NCI-H2227 treated with DMSO at 0.1 percent for 48 hours (cell line): ENCODE measurements around the gene CACNA2D3.

Source experiments
- DNase-seq: peaks from one replicate; lab custom pipeline; 2025; lab: John Stamatoyannopoulos, UW

The CACNA2D3 gene

GRCh38 chr3:54274607-54275006 is 152.3 kb downstream of the CACNA2D3 start:
- DNase-seq = no peak

- DNase-seq = no peak
These were observed 156.7 kb downstream of the CACNA2D3 start for GRCh38 chr3:54279005-54279583.

DNA sequence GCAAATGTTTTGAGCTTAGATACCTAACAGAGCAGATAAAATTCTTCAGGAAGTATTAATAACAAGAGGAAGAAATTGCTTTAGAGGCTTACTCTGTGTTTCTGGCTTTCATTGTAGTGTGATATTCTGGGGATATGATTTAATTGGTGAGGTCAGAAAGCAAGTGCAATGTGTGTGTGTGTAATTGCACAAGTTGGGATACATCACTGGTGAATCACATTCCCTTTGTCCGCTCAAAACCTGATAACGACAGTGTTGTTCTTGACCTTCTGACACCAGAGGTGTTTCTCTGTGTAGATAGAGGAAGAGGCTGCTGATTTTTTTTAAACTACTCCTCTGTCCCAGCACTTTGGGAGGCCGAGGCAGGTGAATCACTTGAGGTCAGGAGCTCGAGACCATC is 161.1 kb downstream of the CACNA2D3 start:
- no peak for DNase-seq

GRCh38 chr3:54294214-54294613 is 171.9 kb downstream of the CACNA2D3 start:
- DNase-seq = no peak

- DNase-seq = peak; percentile 52
These were observed 174.2 kb downstream of the CACNA2D3 start for GRCh38 chr3:54296531-54296930.

DNA sequence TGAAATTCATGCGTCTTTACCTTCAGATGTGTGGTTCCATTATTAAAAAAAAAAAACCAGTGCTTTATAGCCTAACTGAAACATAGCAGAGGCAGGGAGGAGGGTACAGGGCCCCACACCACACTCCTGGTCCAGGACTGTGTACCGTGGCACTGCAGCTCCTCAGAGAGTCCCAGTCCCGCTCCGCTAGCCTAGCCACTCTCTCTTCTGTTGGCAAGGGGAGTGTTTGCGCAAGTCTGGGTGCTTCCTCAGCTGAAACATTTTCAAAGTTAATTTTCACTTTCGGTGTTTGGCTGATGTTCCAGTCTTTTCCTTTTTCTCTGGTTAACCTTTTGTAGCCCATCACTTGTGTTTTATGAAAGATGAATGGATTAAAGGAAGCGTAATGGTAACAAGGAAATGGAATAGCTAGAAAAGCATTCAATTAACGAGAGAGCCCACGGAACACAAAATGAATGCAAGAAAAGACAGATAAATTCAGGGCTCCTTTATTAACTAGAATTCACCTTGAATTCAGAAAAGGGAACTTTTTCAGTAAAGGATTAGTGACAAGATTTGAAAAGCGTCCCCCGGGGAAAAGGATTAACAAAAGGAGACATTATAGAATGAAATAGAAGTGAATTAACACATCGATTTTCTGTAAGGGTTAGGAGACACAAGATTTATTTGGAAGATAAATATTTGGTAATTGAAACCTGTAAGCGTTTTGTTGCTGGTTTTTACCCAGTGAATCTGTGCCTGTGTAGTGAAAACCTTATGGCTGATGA is 177.0 kb downstream of the CACNA2D3 start:
- no peak for DNase-seq

DNA sequence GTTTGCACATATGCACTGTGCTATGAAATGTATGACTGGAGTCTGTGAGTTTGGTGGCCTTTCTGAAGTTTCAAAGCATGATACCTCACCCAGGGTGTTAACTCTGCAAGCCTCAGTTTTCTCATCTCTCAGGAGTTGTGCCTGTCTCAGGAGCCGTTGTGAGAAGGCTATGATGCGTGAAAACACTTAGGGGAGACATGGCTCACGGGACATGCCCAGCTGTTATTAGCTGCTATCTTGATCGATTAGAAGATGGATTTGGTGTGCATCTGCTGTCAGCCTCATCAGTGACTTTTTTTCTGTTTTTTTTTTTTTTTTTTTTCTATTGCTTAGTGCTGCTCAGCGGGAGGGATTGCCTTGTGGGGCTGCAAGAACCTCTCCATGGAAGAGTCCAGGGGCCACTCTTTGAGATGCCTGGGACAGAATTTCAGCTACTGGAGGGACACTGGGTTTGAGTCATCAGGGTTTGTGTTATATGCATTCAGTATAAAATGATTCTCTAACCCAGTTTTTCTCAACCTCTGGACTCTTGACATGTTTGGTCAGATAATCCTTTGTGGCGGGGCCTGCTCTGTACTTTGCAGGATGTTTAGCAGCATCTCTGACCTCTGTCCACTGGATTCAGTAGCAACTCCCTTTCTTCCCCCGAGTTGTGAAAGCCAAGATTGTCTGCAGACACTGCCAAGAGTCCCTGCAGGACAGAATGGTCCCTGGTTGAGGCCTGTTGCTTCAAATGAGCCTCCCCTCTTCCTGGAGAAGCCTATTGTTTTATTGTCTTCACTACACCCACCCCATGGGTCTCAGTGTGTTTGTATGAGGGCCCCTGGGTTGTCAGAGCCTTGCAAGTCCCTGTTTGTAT is 181.4 kb downstream of the CACNA2D3 start:
- no peak for DNase-seq

DNA sequence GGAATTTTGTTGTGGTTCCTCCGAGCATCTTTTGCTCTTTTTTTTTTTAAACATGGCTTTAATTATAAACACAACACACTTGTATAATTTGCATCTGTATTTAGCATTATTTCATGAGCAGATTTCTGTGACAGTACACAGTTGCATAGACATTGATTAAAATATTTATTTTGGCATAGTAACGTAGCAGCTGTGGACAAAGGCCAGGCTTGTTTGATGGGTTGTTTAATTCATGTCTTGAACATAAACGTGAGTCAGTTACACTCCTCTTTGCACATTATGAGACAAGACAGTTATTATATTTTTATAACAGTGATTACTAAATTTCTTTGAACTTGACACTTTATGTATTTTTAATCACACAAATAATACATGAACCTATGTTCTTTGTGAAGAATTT is 182.5 kb downstream of the CACNA2D3 start:
- DNase-seq = no peak

DNA sequence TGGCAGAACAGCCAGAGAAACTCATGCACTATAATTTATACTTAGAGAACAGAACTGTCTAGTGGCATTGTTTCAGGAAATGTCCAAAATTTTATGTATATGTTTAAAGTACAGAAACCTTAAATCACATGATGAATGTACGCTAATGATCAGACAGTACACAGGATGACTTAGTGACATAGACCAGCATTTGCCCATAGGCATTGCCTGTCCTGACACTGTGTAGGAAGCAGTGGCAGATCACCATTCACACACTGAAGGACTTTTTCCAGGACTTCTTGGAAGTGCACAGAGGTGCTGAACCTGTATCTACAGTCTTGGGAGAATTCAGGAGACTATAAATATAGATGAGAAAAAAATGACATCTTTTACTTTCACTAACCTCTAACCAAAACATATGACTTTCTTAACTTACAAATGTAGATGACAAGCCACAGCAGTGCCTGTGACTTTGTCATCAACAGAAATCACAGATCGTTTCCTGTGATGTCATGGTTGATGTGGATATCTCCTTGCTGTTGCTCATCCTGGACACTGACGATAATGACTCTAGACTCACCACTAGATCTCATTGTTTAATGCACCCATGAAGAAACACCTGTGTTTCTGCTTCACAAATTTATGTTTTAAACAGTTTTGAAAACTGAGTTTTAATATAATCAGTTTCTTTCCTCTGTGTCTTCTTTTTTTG is 183.2 kb downstream of the CACNA2D3 start:
- no peak for DNase-seq

- no peak for DNase-seq
These were observed 185.3 kb downstream of the CACNA2D3 start for GRCh38 chr3:54307566-54308180.

- DNase-seq = no peak
These were observed 187.2 kb downstream of the CACNA2D3 start for GRCh38 chr3:54309601-54310000.

GRCh38 chr3:54311211-54311747 is 188.9 kb downstream of the CACNA2D3 start:
- no peak for DNase-seq

GRCh38 chr3:54312156-54312899 is 190.0 kb downstream of the CACNA2D3 start:
- DNase-seq = no peak

- DNase-seq = no peak
These were observed 191.1 kb downstream of the CACNA2D3 start for GRCh38 chr3:54313418-54313817.

GRCh38 chr3:54321520-54321919 is 199.2 kb downstream of the CACNA2D3 start:
- no peak for DNase-seq

DNA sequence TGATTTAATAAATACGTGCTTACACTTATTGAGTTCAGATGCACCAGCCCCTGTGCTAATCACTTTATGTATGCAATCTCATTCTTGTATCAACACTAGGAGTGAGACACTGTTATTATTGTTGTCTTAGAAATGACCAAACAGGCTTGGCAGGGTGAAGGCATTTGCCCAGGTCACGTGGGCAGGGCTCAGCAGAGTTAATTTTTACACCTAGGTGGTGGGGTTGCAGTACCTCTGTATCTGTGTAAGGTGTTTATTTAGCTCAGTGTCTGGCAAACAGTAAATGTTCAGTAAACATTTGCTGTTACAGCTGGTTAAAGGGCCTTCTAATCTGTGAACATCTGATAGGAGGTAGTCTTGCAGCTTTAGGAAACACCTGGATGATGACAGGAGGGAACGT is 200.0 kb downstream of the CACNA2D3 start:
- no peak for DNase-seq

GRCh38 chr3:54324103-54324502 is 201.8 kb downstream of the CACNA2D3 start:
- peak; percentile 71 for DNase-seq

- no peak for DNase-seq
These were observed 204.6 kb downstream of the CACNA2D3 start for GRCh38 chr3:54326951-54327350.

- no peak for DNase-seq
These were observed 209.0 kb downstream of the CACNA2D3 start for GRCh38 chr3:54331341-54331740.

DNA sequence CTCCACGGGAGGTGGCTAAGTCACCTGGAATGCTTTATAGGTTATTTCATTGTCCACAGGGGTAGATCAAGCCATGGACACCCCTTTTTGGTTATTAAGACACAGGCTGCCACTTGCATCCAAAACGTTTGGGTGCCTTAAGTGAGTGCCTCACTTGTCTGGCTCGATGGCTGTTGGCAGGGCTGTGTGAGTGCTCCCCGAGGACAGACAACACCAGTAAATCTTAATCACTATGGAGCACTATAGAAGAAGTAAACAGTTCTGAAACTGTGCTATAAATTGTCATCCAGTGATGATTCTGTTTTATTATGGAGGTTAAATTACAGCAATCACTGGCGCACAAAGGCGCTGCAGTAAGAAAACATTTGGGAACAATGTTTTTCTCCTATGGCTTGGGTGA is 215.5 kb downstream of the CACNA2D3 start:
- DNase-seq = no peak

- no peak for DNase-seq
These were observed 217.3 kb downstream of the CACNA2D3 start for GRCh38 chr3:54339608-54340007.
